ENCODE data around the gene SLC13A5. TPM values are rescaled to one million over a fixed set of nuclear protein-coding genes. Genes with fewer than 3 reads are reported as not detected.

SLC13A5 gene
- total RNA-seq, 2 experiments from 2014 or later, result not detected

GRCh38 chr17:6683081-6683684 is 30.0 kb downstream of the SLC13A5 start:
- Histone ChIP-seq H3K9me3 (ENCODE audit: control insufficient read depth in 1 of 2, insufficient read depth in 1 of 2, low read length in 2 of 2) (no peaks in the 10 kb centered on the region), H3K27ac (ENCODE audit: low read depth in 1 of 2, low read length in 2 of 2) (no peak overlapping the region), H3K4me1 (ENCODE audit: insufficient read depth, low read length) (no peaks in the 10 kb centered on the region), H3K27me3 (ENCODE audit: control insufficient read depth in 1 of 2, insufficient read depth in 2 of 2, low read length in 2 of 2) (peaks cover 14 to 31% of the 10 kb centered on the region in 2 experiments), H3K36me3 (ENCODE audit: insufficient read depth, low read length) (no peaks in the 10 kb centered on the region), H3K4me3 (ENCODE audit: low read length) (no peak overlapping the region)
- no peak overlapping the region for H3K27ac Mint-ChIP-seq
- H3K4me1 Mint-ChIP-seq (ENCODE audit: low read depth), result no peaks in the 10 kb centered on the region
- no peaks in the 10 kb centered on the region for H3K9me3 Mint-ChIP-seq
- ATAC-seq (ENCODE audit: poor library complexity), result no peak
- H3K4me3 Mint-ChIP-seq, result no peak overlapping the region
- intact Hi-C loops (cut with DNase I, micrococcal nuclease), result no loop called here
- ChIA-PET POLR2A (no interaction called here), CTCF (no interaction called here)
- peaks cover 65% of the 10 kb centered on the region for H3K27me3 Mint-ChIP-seq
- H3K36me3 Mint-ChIP-seq (ENCODE audit: low read depth), result no peaks in the 10 kb centered on the region
- no peak for TF ChIP-seq CTCF (IDR thresholded peaks at IDR 0.05)
- DNase-seq, result no peak

GRCh38 chr17:6682339-6682738 is 30.8 kb downstream of the SLC13A5 start:
- Histone ChIP-seq H3K27ac (ENCODE audit: low read depth in 1 of 2, low read length in 2 of 2) (no peak overlapping the region), H3K36me3 (ENCODE audit: insufficient read depth, low read length) (no peaks in the 10 kb centered on the region), H3K27me3 (ENCODE audit: control insufficient read depth in 1 of 2, insufficient read depth in 2 of 2, low read length in 2 of 2) (peaks cover 14 to 36% of the 10 kb centered on the region in 2 experiments), H3K4me3 (ENCODE audit: low read length) (no peak overlapping the region), H3K9me3 (ENCODE audit: control insufficient read depth in 1 of 2, insufficient read depth in 1 of 2, low read length in 2 of 2) (no peaks in the 10 kb centered on the region), H3K4me1 (ENCODE audit: insufficient read depth, low read length) (peaks cover 6% of the 10 kb centered on the region)
- Mint-ChIP-seq H3K4me1 (ENCODE audit: low read depth) (peaks cover 7% of the 10 kb centered on the region), H3K36me3 (ENCODE audit: low read depth) (no peaks in the 10 kb centered on the region), H3K4me3 (no peak overlapping the region), H3K27me3 (peaks cover 59% of the 10 kb centered on the region), H3K9me3 (no peaks in the 10 kb centered on the region), H3K27ac (no peak overlapping the region)
- CTCF ChIA-PET, result no interaction called here
- intact Hi-C loops (cut with DNase I, micrococcal nuclease), result no loop called here
- POLR2A ChIA-PET, result no interaction called here
- ATAC-seq (ENCODE audit: poor library complexity) (no peak), DNase-seq (no peak)
- no peak for TF ChIP-seq CTCF (IDR thresholded peaks at IDR 0.05)

GRCh38 chr17:6681671-6682070 is 31.5 kb downstream of the SLC13A5 start:
- no peak overlapping the region for H3K4me3 ChIP-seq (ENCODE audit: low read length)
- Mint-ChIP-seq H3K27ac (no peak overlapping the region), H3K27me3 (peaks cover 52% of the 10 kb centered on the region), H3K36me3 (ENCODE audit: low read depth) (no peaks in the 10 kb centered on the region), H3K9me3 (no peaks in the 10 kb centered on the region), H3K4me3 (no peak overlapping the region), H3K4me1 (ENCODE audit: low read depth) (peaks cover 10% of the 10 kb centered on the region)
- intact Hi-C loops (cut with DNase I, micrococcal nuclease), result no loop called here
- no peaks in the 10 kb centered on the region for H3K36me3 ChIP-seq (ENCODE audit: insufficient read depth, low read length)
- TF ChIP-seq CTCF (IDR thresholded peaks at IDR 0.05), result no peak
- no peak overlapping the region for H3K27ac ChIP-seq (ENCODE audit: low read depth in 1 of 2, low read length in 2 of 2)
- ChIA-PET CTCF (no interaction called here), POLR2A (no interaction called here)
- ATAC-seq (ENCODE audit: poor library complexity) (no peak), DNase-seq (no peak)
- peaks cover 10 to 36% of the 10 kb centered on the region in 2 experiments for H3K27me3 ChIP-seq (ENCODE audit: control insufficient read depth in 1 of 2, insufficient read depth in 2 of 2, low read length in 2 of 2)
- peaks cover 9% of the 10 kb centered on the region for H3K4me1 ChIP-seq (ENCODE audit: insufficient read depth, low read length)
- H3K9me3 ChIP-seq (ENCODE audit: control insufficient read depth in 1 of 2, insufficient read depth in 1 of 2, low read length in 2 of 2), result no peaks in the 10 kb centered on the region
